Activated CD8-positive, alpha-beta memory T cell treated with anti-CD3 and anti-CD28 coated beads for 1 hour (primary cell): ENCODE results near the gene RIC8A.
"Not testable (repeated sequence)": the region's sequence is repeated elsewhere in the genome, so short reads cannot be mapped to it uniquely, and the experiment has no call there.

ENCODE experiments used
- DNase-seq, 2 donors: peaks; one replicate each; pipeline ENCODE4 v3.0.0-alpha.2; 2020; ENCODE audit warnings: low read depth in 1 of 2; ENCODE audit errors: extremely low read depth in 1 of 2

Gene RIC8A

DNA sequence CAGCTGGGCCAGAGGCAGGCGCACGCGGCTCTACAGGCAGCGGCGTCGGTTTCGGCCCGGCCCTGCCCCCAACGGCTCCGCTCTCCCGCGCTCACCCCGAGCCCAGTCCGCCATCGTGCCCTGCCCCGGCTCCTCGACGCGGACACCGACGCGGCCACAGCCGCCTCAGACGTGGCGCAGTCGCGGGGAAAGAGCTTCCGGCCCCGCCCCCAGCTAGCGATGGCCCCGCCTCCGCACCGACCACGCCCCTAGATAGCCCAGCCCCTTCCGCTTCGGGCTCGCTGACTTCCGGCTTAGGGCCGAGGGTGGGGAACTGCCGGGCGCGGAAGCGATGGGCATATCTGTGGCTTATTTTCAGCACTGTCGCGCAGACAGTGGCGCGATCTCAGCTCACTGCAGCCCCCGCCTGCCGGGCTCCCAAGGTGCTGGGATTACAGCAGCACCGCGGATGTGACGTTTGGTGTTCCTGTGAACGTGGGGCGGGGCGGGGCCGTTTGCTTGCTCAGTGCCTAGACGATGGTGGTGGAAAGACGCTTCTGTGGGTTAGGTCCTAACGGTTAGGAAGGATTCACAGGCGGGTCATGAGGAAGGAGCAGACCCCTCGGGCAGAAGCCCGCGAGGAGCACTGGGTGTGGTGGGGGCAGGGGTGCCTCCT is at the start of gene RIC8A, which contains the start of gene BET1L:
TSS of gene RIC8A (plus strand) at position 501 of the 655 bp plus-strand sequence. CDS start 1,147 bp downstream, outside the sequence.
TSS of gene BET1L (minus strand) at position 192 of the 655 bp plus-strand sequence. CDS start at position 114, 78 bp downstream.
- DNase-seq, result peak; percentile 94 to 95

DNA sequence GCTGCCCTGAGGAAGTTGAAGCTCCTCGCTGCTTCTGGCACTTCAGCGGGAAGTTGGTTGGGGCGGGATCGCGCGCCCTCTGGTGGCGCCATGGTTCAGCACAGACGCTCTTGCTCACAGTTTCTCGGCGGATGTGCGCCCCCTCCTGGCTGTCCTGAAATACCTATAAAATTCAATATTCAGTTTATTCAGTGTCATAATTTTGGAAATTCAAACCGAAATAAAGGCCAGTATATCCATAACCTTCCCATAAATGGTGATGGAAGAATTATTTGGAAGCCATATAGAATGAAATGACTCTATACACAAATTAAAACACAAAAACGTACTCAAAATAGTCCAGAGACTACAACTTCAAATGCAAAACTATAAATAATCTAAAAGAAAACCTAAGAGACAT is 27.3 kb upstream of the RIC8A start:
- not testable (repeated sequence) for DNase-seq

- DNase-seq, result not testable (repeated sequence)
Measured at GRCh38 chr11:189200-189783, 18.2 kb upstream of the RIC8A start.

DNA sequence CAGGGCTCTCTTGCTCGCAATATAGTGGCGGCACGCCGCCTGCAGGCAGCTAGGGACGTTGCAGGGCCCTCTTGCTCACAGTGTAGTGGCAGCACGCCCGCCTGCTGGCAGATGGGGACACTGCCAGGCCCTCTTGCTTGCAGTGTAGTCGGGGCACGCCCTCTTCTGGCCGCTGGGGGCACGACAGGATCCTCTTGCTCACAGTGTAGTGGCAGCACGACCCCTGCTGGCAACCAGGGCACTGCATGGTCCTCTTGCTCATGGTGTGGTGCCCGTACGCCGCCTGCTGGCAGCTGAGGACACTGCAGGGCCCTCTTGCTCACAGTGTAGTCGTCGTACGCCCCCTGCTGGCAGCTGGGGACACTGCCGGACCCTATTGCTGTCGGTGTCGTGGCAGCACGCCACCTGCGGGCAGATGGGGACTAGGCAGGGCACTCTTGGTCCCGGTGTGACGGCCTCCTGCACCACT is 17.6 kb upstream of the RIC8A start:
- DNase-seq, result not testable (repeated sequence)

DNA sequence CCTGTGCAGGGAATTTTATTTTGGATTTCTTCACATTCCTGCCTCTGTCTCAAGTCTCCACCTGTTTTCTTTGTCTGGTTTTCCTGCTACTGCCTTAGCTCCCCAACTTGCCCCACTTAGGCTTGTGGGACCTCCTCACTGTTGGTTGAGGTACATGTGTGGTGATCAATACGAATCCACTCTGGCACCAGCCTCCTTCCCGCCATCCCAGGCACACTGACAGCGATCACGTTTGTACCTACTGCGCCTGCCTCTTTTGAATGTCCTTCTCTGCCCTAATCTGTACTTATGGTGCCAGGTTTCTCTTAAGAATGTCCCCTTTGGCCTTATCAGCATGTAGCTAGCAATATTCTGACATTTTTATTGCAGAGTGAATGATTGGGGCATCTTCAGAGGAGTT is 17.0 kb upstream of the RIC8A start:
- DNase-seq, result not testable (repeated sequence)

DNA sequence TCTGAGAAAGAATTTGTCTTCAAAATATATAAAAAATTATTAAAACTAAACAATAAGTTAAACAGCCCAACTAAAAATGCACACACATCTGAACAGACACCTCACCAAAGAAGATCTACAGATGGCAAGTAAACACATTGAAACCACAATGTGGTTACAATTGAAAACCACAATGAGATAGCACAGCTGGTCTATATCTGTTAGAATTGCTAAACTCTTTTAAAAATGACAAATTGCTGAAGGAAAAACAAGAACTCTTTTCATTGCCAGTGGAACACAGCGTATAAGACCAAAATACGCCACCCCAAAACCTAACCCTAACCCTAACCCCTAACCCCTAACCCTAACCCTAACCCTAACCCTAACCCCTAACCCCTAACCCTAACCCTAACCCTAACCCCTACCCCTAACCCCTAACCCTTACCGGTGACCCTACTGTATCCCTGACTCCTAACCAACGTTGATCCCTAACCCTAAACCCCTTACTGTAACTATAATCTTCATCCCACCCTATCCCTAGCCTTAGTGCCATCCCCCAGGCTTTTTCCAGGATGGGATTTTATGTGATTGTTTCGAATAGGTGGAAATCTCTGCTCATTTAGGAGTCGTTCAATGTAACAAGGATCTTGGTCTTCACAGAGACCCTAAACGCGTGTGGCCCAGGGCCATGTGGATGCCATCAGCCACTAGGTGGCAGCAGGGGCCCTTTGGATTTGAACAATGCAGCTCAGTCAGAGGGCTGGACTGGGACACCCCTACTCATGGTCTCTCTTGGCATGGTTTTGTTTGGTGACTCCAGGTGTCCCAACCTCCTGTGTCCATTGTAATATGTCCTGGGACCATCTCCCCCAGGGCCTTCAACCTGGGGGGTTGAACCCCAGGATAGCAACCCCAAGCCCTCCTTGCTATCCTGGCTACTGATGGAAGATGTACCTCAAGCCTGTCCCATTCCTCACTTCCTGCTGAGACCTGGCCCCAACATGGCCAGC is 15.7 kb upstream of the RIC8A start:
- not testable (repeated sequence) for DNase-seq

DNA sequence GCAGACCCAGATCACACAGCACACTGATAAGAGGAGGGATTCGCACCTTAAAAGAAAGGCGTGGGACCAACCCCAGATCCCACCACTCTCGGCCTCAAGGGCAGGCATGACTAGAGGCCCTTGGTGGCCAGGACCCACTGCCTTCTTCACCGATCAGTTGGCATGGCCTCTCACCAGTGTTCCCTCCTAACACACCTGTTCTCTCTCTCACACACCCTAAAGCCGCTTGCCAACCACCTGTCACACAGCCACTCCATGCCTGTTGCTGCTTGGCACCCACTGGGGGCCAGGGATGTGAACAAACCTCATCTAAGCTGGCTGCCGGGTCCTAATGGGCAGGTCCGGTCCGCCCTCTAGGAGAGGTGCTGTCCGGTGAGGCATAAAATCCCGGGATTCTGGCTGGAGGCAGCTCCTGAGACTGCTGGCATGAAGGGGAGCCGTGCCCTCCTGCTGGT is 14.8 kb upstream of the RIC8A start, which contains the start of gene SCGB1C1:
TSS of gene SCGB1C1 (plus strand) at position 405 of the 455 bp plus-strand sequence. CDS start at position 427, 22 bp downstream.
- DNase-seq, result not testable (repeated sequence)

DNA sequence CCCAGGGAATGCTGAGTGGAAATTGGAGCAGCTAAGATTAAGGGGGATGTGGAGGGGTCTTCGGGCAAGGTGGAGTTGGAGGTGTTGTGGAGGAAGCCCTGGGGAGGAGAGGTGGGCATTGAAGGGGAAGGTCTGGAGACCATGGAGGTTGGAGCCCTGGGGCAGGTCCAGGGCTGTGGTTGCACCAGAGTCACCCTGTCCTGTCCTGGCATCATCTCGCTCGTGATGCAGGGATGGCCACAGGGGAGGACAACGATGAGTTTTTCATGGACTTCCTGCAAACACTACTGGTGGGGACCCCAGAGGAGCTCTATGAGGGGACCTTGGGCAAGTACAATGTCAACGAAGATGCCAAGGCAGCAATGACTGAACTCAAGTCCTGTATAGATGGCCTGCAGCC is 14.0 kb upstream of the RIC8A start:
- not testable (repeated sequence) for DNase-seq

GRCh38 chr11:196786-197731 is 10.4 kb upstream of the RIC8A start:
- DNase-seq, result no peak

GRCh38 chr11:197741-198235 is 9.7 kb upstream of the RIC8A start:
- no peak for DNase-seq

- DNase-seq, result no peak
Measured at GRCh38 chr11:198236-198806, 9.2 kb upstream of the RIC8A start.

DNA sequence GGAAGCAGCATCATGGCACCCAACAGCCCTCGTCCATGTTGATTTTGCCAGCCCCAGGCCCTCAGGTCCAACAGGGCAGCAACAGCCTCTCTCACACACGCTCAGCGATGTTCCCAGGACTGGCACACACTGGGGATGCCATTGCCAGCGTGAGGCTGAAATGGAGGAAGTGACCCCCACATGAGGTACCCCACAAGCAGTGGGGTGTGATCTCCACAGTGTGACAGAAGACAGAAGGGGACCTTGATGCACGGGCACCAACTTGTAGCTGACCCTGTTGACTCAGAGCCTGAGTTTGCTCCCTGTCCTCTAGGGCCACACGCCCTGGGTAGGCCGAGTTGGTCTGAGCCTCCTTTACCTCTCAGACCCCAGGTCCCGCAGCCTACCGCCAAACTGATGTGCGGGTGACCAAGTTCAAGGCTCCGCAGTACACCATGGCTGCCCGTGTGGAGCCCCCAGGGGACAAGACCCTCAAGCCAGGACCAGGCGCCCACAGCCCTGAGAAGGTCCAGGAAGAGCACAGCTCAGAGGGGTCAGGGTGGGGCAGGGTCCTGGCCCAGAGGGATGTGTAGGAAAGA is 8.4 kb upstream of the RIC8A start:
- DNase-seq, result no peak

DNA sequence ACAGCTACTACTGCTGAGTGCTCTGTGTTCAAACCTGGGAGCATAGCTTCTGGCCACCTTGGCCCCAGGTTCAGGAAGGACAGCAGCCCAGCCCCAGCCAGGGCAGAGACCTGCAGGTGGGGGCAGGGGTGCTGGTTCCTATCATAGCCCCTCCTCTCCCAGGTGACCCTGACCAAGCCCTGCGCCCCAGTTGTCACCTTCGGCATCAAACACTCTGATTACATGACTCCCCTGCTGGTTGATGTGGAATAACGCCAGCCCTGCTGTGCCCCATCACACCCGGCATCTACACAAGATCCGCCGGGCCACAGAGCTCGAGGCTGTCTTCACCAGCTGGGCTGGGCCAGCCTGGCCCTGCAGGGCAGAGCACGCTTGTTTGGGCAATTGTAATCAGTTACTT is 7.7 kb upstream of the RIC8A start:
- no peak for DNase-seq

GRCh38 chr11:200224-201003 is 7.1 kb upstream of the RIC8A start:
- no peak for DNase-seq

GRCh38 chr11:201966-202365 is 5.5 kb upstream of the RIC8A start:
- DNase-seq, result no peak

DNA sequence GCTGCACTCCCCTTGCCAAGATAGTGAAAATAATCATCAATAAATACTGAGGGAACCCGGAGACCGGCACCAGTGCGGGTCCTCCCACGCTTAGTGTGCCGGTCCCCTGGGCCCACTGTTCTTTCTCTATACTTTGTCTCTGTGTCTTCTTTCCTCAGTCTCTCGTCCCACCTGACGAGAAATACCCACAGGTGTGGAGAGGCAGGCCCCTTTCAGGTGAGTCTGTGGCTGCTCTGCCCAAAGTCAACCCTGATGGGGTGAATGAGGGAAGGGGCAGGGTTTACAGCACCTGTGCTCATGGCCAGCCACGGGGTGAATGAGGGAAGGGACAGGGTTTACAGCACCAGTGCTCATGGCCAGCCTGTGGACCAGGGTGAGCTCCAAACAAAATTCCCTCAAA is 5.0 kb upstream of the RIC8A start:
- DNase-seq, result no peak

DNA sequence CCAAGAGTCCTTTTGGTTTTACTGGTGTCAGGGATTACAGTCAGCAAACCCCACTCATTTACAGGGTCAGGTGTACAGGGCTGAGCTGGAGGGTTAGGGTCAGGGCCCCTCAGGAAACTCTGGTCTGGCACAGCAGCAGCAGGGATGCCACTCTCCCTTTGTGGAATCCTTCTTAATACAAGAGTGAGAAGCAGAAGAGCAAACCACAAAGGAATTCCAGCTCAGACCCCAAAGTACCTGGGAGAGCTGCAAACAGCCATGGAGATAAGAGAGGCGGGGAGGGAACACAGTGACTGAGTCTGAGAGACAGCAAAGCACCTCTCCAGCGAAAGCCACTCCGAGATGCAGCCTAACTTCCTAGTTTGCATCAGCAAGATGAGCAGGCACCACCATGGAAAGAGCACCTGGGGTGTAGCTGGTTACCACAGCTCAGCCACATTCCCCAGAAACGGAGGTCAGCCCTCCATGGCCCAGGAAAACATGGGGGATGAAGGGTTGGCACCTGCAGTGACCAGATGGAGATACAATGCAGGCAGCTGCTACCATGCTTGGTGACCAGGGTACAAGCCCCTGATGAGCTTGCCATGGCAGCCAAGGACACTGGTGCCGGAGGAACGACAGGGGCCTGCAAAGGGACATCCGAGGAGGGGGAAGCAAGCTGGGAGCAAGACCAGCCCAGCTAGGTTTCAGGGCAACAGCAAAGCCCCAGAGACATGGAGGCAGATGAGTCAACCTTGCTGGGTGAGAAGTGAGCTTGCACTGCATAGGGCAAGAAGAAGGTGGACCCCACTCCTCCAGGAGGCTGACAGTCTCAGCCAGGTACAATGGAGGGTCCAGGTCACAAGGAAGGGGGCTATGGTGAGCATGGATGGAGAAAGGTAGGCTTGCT is 4.2 kb upstream of the RIC8A start:
- no peak for DNase-seq
